ENCODE results near the gene COG8. TPM values are rescaled to one million over a fixed set of nuclear protein-coding genes. Genes with fewer than 3 reads are reported as not detected.

The COG8 gene
- total and polyA plus RNA-seq, 9 of the 15 experiments (the other 6 are each of a cell fraction or from before 2014, with no cell fraction given), result 3.7 to 42.6 (median 30.1) TPM

GRCh38 chr16:69330286-69331109, 8.9 kb downstream of the COG8 start, which contains the start of gene PDF (continued):
- TF ChIP-seq ZNF766 (CRISPR knock-in tag; conservative IDR thresholded peaks at IDR 0.05), result peak; percentile 52; the same call in 1 of the 2 replicates
- no peak for TF ChIP-seq ZNF584 (CRISPR knock-in tag; IDR thresholded peaks at IDR 0.05; ENCODE audit: low read depth)
- TF ChIP-seq PURB (CRISPR knock-in tag; IDR thresholded peaks at IDR 0.05; ENCODE audit: low read depth), result no peak
- no peak for TF ChIP-seq PHTF2 (CRISPR knock-in tag; IDR thresholded peaks at IDR 0.05)
- peak; percentile 64 to 67 for TF ChIP-seq MNT (conservative IDR thresholded peaks at IDR 0.05)
- no peak for TF ChIP-seq EGR1 (conservative IDR thresholded peaks at IDR 0.05)
- TF ChIP-seq KDM1A (IDR thresholded peaks at IDR 0.05), result no peak
- TF ChIP-seq ZNF140 (CRISPR knock-in tag; IDR thresholded peaks at IDR 0.05), result no peak
- no peak for TF ChIP-seq ZNF79 (CRISPR knock-in tag; IDR thresholded peaks at IDR 0.05; ENCODE audit: low read depth)
- TF ChIP-seq E2F6 (IDR thresholded peaks at IDR 0.05; ENCODE audit: borderline replicate concordance in 1 of 2, extremely low read depth in 1 of 2, insufficient read depth in 1 of 2, insufficient read length in 1 of 2, low read depth in 1 of 2, low read length in 1 of 2, poor library complexity in 1 of 2, severe bottlenecking in 1 of 2), result peak; percentile 78 to 87
- peak; percentile 55 for TF ChIP-seq MXD1 (CRISPR knock-in tag; IDR thresholded peaks at IDR 0.05; ENCODE audit: borderline replicate concordance, poor library complexity, severe bottlenecking)
- TF ChIP-seq CREB3 (tag; conservative IDR thresholded peaks at IDR 0.05; ENCODE audit: low read depth), result no peak
- no peak for TF ChIP-seq PPARD (CRISPR knock-in tag; IDR thresholded peaks at IDR 0.05)
- TF ChIP-seq TSHZ1 (CRISPR knock-in tag; IDR thresholded peaks at IDR 0.05), result no peak
- TF ChIP-seq HDAC1 (IDR thresholded peaks at IDR 0.05), result peak in 1 of 2 experiments; percentile 74; a peak in 2 of 4 replicates
- TF ChIP-seq SMARCA4 (IDR thresholded peaks at IDR 0.05), result no peak
- TF ChIP-seq TAF1 (IDR thresholded peaks at IDR 0.05; ENCODE audit: control insufficient read depth, extremely low read depth, insufficient read depth, low read length, severe bottlenecking), result peak; percentile 73
- TF ChIP-seq TGIF2 (CRISPR knock-in tag; IDR thresholded peaks at IDR 0.05), result no peak
- no peak for TF ChIP-seq TSC22D4 (tag; IDR thresholded peaks at IDR 0.05)

Data from K562 (cell line).